Activated T-cell treated with anti-CD3 and anti-CD28 coated beads, Interleukin-2, amount 50 U/mL, for 4 hours (primary cell): ENCODE results near the gene NANOS1. TPM values are rescaled to one million over a fixed set of nuclear protein-coding genes. Genes with fewer than 3 reads are reported as not detected.
A peak's percentile ranks its signal among the peaks of the same experiment; 100 is the strongest.

Experiments used
- ATAC-seq, 2 donors: fragments of 200-7000 bp; cut with Tn5 transposase; one replicate each; pipeline ENCODE4 v1.10.0; 2021
- DNase-seq: peaks from one replicate; pipeline ENCODE4 v3.0.0-alpha.2; 2020
- H3K27me3 Mint-ChIP-seq: one replicate; pipeline ENCODE4 v1.8.0; 2021; ENCODE audit warnings: low read depth, mixed read lengths
- H3K36me3 Mint-ChIP-seq: one replicate; pipeline ENCODE4 v1.8.0; 2022; ENCODE audit warnings: mixed read lengths; ENCODE audit not compliant: insufficient read depth
- H3K4me1 Mint-ChIP-seq: one replicate; pipeline ENCODE4 v1.8.0; 2021; ENCODE audit warnings: low read depth, mixed read lengths
- H3K4me3 Mint-ChIP-seq: one replicate; pipeline ENCODE4 v1.8.0; 2021; ENCODE audit warnings: mild to moderate bottlenecking, moderate library complexity, mixed read lengths
- H3K9me3 Mint-ChIP-seq: one replicate; pipeline ENCODE4 v1.8.0; 2021; ENCODE audit warnings: mixed read lengths
- total RNA-seq, 3 donors: library from RNA; stranded (reverse); gene quantifications; one replicate each; pipeline ENCODE4 v1.2.1, GENCODE V29; 2021

NANOS1 gene
- total RNA-seq, 3 donors from 2014 or later = 0.08 to 0.15 (median 0.11) TPM

DNA sequence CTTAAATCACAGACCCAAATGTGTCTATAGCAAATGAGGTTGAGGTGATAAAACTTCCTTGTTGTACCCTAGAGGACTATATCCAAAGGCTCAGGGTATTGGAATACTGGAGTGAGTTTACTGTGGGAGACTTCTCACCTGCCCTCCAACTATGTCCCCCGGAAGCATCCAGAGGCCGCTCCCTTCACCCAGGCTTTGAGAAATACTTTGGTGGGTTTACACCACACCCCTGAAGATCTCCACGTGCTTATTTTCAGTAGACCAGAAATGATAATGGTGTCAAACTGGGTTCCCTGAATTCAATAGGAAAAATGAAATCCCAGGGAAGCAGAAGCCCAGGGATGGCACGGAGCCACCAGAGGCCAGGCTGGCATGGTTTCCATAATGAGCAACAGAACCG is 31.3 kb upstream of the NANOS1 start:
- Mint-ChIP-seq H3K36me3 (no peaks in the 10 kb centered on the region), H3K27me3 (peaks cover 13% of the 10 kb centered on the region), H3K4me1 (no peaks in the 10 kb centered on the region), H3K9me3 (no peaks in the 10 kb centered on the region), H3K4me3 (no peak overlapping the region)
- no peak for DNase-seq
- no peak for ATAC-seq

DNA sequence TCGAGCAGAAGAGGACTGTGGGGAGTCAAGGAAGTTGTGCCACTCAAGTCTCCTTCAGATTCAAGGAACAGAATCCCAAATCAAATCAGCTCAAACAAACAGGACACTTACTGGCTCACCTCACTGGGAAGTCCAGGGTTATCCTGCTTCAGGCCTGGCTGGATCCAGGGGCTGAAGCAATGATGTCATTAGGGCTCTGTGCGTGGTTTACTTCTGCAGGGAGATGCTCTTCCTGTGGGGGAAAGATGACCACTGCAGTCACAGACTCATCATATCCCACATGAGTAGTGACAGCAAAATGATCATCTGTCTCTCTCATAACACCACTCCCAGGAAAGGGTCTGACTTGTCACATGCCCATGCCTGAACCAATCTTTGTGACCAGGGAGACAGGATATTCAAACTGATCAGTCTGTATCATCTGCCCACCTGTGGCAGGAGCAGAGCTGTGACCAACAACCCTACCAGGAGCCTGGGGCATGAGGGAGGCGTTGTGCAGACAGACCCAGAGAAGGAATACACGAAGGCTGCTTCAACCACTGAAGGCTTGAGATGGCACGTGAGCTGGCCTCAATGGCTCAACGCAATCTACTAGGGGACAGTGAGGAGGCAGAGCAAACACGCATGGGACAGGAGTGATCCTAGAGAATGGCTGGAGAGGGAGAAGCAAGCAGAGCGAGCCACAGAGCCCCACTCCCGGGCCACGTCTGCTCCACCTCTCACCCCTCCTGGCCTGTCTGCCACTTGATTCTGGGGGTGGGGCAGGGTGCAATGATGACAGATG is 27.6 kb upstream of the NANOS1 start:
- no peaks in the 10 kb centered on the region for H3K36me3 Mint-ChIP-seq
- ATAC-seq (no peak), DNase-seq (no peak)
- no peak overlapping the region for H3K4me3 Mint-ChIP-seq
- H3K4me1 Mint-ChIP-seq = no peaks in the 10 kb centered on the region
- no peaks in the 10 kb centered on the region for H3K9me3 Mint-ChIP-seq
- peaks cover 13% of the 10 kb centered on the region for H3K27me3 Mint-ChIP-seq

DNA sequence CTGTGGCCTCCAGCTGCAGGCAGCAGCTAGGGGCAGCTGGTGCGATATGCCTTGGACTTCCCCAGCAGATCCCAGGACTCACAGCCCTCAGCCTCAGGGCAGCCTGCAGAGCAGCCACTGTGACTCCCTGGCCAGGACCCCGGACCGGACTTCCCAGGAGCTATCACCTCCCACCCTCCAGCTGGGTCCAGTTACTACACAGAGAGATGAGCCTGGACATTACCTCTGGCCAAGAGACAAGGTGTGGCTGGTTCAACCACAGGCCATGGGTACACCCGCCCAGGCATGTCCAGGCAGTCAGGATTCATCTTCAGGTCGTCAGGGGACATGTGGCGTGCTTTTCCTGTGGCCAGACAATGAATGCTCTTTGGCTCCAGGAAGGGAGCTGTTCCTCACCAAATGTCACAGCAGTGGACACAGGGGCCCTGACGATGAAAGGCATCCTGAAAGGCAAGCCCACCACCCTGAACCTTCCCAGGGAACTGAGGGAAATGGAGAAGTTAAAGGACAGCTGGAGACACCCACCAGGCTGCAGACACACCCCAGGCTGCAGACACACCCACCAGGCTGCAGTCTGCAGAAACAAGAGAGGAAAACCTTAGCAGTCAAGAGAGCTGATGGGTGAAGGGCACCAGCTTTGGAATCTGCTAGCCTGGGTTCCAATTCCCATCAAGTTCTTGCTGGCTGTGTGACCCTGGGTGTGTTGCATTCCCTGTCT is 25.8 kb upstream of the NANOS1 start:
- ATAC-seq (no peak), DNase-seq (no peak)
- no peak overlapping the region for H3K4me3 Mint-ChIP-seq
- H3K36me3 Mint-ChIP-seq = no peaks in the 10 kb centered on the region
- no peaks in the 10 kb centered on the region for H3K9me3 Mint-ChIP-seq
- H3K4me1 Mint-ChIP-seq = no peaks in the 10 kb centered on the region
- peaks cover 13% of the 10 kb centered on the region for H3K27me3 Mint-ChIP-seq

DNA sequence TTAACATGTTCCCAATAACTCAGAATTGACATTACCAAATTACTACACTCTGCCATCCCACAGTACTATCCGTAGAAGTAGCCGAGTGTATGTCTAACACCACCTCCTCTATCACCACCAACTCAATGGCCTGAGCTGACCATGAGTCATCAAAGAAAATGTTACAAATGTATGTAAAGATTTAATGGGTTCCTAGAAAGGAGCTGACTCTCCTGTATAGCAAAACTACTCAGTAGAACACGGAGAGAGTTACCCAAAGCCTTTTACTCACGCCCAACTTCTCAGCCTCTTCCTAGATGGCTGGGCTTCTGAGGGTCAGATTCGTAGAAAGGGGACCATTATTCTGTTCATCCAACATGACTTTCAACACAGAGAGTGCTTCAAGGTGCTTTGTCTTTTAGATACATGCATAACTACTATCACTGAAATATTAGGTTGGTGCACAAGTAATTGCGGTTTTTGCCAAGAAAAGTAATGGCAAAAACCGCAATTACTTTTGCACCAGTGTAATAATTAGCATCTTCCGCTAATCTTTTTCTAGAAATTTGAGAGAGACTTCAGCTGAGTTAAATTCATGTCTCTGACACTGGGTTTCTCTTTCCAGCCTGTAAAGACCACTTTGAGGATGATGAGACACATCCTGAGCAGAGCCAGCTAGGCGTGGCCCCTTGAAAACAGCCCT is 24.0 kb upstream of the NANOS1 start:
- H3K9me3 Mint-ChIP-seq = no peaks in the 10 kb centered on the region
- ATAC-seq = no peak
- H3K4me1 Mint-ChIP-seq = no peaks in the 10 kb centered on the region
- H3K36me3 Mint-ChIP-seq = no peaks in the 10 kb centered on the region
- H3K27me3 Mint-ChIP-seq = peaks cover 6% of the 10 kb centered on the region
- DNase-seq = no peak
- no peak overlapping the region for H3K4me3 Mint-ChIP-seq

DNA sequence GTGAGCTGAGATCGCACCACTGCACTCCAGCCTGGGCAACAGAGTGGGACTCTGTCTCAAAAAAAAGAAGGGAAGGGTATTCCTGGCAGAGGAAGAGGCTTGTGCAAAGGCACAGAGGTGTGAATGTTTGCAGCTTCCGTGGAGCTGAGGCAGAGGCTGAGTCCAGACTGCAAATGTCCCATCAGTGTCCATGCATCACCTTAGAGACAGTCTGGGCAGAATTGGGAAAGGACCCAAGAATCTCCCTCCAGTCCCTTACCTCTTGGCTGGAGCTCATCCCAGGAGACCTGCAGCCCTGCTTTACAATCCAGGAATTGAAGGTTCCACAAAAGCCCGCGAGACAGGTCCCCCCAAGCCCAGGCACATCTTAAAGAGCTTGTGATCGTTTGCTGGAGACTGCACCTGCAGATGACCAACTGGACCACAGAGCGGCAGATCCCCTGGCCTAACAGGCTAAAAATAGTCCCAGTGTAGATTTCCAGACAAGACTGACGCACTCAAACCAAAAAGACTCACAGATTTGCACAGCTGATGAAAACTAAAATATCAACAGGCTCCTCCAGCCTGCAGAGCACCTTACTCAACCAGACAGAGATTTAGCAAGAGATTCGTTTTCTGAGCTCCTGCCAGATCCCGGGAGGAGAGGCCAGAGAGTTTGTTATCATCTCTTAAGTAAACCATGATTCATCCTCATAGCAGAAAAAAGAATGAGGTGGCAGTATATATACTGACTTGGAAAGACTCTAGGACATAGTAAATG is 22.9 kb upstream of the NANOS1 start:
- Mint-ChIP-seq H3K4me1 (no peaks in the 10 kb centered on the region), H3K36me3 (no peaks in the 10 kb centered on the region), H3K9me3 (no peaks in the 10 kb centered on the region), H3K4me3 (no peak overlapping the region), H3K27me3 (peaks cover 11% of the 10 kb centered on the region)
- ATAC-seq = no peak
- DNase-seq = no peak

DNA sequence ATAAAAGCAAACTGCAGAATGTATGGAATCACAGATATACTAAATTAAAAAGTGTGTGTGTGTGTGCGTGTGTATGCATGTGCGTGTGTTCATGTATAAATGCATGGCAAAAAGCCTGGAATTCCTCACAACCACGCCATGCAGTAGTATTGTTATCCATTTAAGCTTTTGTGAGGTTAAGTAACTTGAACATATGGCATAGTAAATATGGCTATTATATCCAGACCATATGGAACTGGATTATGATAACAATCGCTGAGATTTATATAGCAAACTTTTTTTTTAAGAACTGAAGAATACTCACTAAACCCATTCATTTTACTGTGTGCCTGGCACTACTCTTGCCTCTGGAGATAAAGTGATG is 22.3 kb upstream of the NANOS1 start:
- H3K4me3 Mint-ChIP-seq = no peak overlapping the region
- ATAC-seq (no peak), DNase-seq (no peak)
- no peaks in the 10 kb centered on the region for H3K4me1 Mint-ChIP-seq
- no peaks in the 10 kb centered on the region for H3K9me3 Mint-ChIP-seq
- peaks cover 7% of the 10 kb centered on the region for H3K27me3 Mint-ChIP-seq
- no peaks in the 10 kb centered on the region for H3K36me3 Mint-ChIP-seq

DNA sequence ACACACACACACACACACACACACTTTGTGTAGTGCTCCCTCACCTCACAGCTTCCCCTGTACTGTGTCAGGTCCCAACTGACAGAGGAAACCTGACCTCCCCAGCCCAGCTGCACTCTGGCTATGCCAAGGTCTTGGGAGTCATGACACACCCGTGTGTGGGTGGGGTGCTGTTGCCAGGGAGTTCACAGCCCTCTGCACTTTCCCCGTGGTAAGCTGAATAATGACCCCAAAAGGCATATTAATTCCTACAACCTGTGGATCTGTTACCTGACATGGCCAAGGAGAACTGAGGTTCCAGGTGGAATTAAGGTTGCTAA is 8.9 kb upstream of the NANOS1 start:
- Mint-ChIP-seq H3K36me3 (no peaks in the 10 kb centered on the region), H3K9me3 (no peaks in the 10 kb centered on the region), H3K27me3 (peaks cover 4% of the 10 kb centered on the region), H3K4me1 (peaks cover 3% of the 10 kb centered on the region), H3K4me3 (no peak overlapping the region)
- ATAC-seq (peak; percentile 59 to 78), DNase-seq (no peak)

DNA sequence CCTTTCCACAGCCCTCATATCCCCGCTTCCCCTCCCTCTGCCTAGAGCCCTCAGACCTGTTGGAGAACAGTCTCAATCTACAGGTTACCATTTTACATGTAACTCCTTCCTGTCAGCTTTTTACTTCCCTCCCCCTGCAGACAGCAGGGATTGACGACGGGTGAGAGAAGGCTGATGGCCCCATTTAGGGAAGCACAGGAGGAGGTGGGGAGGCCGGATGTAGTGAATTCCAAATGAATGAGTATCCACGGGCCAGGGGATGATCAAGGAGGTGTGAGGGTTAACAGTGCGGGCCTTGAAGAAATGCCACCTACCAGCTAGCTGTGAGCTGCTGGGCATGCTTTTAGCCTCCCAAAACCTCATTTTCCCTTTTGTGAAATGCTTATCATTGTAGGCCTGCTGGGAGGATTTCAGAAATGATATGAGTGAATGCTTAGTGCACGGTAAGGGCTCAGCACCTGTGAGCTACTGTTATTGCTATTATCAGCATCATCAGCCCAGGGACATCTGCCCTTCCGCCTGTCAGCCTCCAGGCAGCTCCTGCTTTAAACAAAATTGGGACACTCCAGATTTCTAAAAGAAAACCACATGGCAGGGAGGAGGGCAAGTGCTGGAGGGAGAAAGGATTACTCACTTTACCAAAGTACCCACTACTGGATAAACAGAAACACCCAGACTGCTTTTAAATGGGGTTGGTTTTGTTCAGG is 6.5 kb upstream of the NANOS1 start:
- no peak overlapping the region for H3K4me3 Mint-ChIP-seq
- H3K27me3 Mint-ChIP-seq = peaks cover 4% of the 10 kb centered on the region
- H3K9me3 Mint-ChIP-seq = no peaks in the 10 kb centered on the region
- no peak for ATAC-seq
- no peak for DNase-seq
- H3K36me3 Mint-ChIP-seq = no peaks in the 10 kb centered on the region
- peaks cover 3% of the 10 kb centered on the region for H3K4me1 Mint-ChIP-seq

DNA sequence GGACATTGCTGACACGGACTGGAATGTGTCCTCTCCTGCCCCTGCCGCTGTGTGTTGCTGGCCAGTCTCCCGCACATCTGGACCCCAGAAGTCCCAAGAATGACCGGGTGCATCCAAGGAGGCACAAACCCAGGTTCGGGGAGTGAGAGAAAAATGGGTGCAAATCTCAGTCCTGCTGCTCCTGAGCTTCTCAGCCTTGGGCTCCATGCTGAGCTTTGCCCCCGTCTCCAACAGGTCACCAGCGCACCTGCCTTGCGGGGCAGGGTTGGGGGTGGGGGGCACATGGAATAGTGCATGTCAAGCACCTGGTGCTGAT is 6.0 kb upstream of the NANOS1 start:
- Mint-ChIP-seq H3K9me3 (no peaks in the 10 kb centered on the region), H3K36me3 (no peaks in the 10 kb centered on the region), H3K4me3 (no peak overlapping the region), H3K27me3 (peaks cover 2% of the 10 kb centered on the region), H3K4me1 (peaks cover 3% of the 10 kb centered on the region)
- DNase-seq (no peak), ATAC-seq (no peak)

DNA sequence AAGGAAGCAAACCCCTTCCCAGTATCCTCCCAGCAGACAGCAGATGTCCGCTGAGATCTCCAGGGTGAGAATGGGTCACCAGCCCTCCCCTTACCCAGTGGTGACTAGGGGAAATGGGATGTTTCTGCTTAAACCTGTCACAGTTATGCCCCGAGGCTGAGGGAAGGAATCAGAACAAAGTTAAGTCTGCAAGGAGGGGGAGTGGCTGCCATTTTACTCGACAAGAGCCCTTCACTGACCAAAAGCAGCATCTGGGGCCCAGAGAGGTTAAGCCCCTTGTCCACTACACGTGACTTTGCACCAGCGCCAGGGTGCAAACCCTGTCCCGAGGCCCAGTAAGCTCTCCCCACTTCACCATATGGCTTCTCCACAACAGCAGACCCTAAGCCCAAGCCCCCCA is 4.6 kb upstream of the NANOS1 start:
- no peak overlapping the region for H3K4me3 Mint-ChIP-seq
- no peaks in the 10 kb centered on the region for H3K36me3 Mint-ChIP-seq
- peaks cover 3% of the 10 kb centered on the region for H3K4me1 Mint-ChIP-seq
- ATAC-seq (no peak), DNase-seq (no peak)
- no peaks in the 10 kb centered on the region for H3K9me3 Mint-ChIP-seq
- H3K27me3 Mint-ChIP-seq = no peaks in the 10 kb centered on the region

DNA sequence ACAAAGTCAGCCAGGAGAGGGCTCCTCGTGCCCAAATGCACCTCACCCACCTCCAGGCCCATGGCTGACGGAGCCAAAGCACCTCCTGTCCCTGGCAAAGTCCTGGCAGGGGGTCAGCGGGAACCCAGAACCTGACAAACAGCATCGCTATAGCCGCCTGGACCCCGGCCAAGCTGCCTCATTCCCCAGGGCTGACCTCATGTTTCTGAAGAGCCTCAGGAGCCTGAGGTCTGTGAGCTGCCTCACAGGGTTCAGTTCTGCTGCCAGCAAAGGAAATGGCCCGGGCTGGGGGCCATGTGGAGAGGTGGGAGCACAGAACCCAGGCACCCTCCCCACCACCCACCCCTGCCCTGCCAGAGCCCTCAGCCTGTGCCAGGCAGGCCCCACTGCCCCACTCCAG is 4.2 kb upstream of the NANOS1 start:
- Mint-ChIP-seq H3K4me1 (peaks cover 3% of the 10 kb centered on the region), H3K9me3 (no peaks in the 10 kb centered on the region), H3K27me3 (no peaks in the 10 kb centered on the region), H3K36me3 (no peaks in the 10 kb centered on the region), H3K4me3 (no peak overlapping the region)
- ATAC-seq = no peak
- DNase-seq = no peak

DNA sequence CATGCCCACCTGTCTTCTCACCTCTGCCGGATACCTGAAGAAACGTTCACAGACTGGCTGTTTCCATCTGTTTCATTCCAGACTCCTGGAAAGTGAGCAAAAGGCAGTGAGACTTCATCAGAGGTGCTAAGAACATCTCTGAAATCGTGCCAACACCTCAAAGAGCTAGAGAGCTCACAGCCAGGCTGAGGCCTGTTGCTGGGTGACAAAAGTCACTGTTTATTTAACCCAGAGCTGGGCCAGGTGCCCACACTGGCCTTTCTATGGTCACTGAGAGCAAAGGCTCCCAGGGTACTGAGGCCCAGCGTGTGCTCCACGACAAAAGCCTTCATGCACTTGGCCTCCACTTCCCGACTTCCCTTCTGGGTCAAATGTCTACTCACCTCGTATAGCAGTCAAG is 3.7 kb upstream of the NANOS1 start:
- H3K4me1 Mint-ChIP-seq = peaks cover 2% of the 10 kb centered on the region
- ATAC-seq = no peak
- H3K36me3 Mint-ChIP-seq = no peaks in the 10 kb centered on the region
- no peaks in the 10 kb centered on the region for H3K27me3 Mint-ChIP-seq
- no peak overlapping the region for H3K4me3 Mint-ChIP-seq
- DNase-seq = no peak
- no peaks in the 10 kb centered on the region for H3K9me3 Mint-ChIP-seq

DNA sequence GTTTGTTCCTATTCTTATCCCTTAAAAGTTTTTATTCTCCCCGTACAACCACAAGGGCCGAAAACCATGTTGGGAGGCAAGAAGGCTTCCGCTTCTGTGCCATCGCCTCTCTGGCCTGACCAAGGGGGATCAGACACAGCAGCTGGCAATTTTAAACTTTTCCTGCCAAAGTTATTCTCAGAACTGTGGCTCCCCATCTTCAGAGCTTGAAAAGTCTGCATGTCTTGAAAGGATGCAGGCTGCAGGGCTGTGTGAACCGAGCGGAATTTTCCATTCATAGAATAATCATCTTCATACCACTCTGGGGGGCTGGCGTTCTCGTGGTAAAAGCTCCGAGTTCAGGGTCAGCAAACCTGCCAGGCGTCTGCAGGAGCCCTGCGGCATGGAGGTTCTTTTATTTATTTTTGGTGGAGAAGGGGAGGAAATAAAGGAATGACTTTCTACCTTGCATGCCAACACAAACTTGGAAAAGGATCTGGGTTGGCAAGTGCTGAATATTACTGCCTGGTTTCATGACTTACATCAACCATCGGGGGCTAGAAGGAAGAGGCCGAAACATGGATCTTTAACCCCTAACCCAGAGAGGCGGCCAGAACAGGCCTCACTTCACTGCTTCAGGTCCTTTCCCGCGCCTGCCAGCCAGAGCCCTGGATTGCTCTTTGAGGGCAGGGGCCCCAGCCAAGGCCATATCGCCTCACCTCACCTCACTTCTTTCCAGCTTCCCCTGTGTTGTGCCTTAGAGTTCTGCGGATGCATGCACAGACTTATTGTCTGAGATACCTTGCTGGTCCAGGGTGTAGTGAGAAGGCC is 3.0 kb upstream of the NANOS1 start:
- DNase-seq (no peak), ATAC-seq (no peak)
- H3K4me1 Mint-ChIP-seq = peaks cover 9% of the 10 kb centered on the region
- no peak overlapping the region for H3K4me3 Mint-ChIP-seq
- H3K36me3 Mint-ChIP-seq = no peaks in the 10 kb centered on the region
- H3K9me3 Mint-ChIP-seq = no peaks in the 10 kb centered on the region
- no peaks in the 10 kb centered on the region for H3K27me3 Mint-ChIP-seq
